GM19193 (cell line): ENCODE data around the gene CD44.
A peak's percentile ranks its signal among the peaks of the same experiment; 100 is the strongest.

ENCODE experiments used
- POLR2A ChIP-seq: IDR thresholded peaks from 4 replicates; pipeline ENCODE4 v1.6.1; 2011; ENCODE audit not compliant: insufficient read depth, insufficient read length; ENCODE audit errors: extremely low read depth

CD44 gene

GRCh38 chr11:35216962-35217678, 78.1 kb downstream of the CD44 start:
- no peak for TF ChIP-seq POLR2A

- TF ChIP-seq POLR2A = no peak
Measured at GRCh38 chr11:35218956-35219355, 80.0 kb downstream of the CD44 start.

GRCh38 chr11:35223371-35223796, 84.4 kb downstream of the CD44 start:
- no peak for TF ChIP-seq POLR2A

- no peak for TF ChIP-seq POLR2A
Measured at GRCh38 chr11:35223991-35224390, 85.0 kb downstream of the CD44 start.

- TF ChIP-seq POLR2A = no peak
Measured at GRCh38 chr11:35225946-35226520, 87.1 kb downstream of the CD44 start.

GRCh38 chr11:35227576-35228327, 88.8 kb downstream of the CD44 start:
- TF ChIP-seq POLR2A = no peak

GRCh38 chr11:35228328-35228725, 89.4 kb downstream of the CD44 start:
- no peak for TF ChIP-seq POLR2A

- TF ChIP-seq POLR2A = no peak
Measured at GRCh38 chr11:35230388-35230787, 91.4 kb downstream of the CD44 start.

GRCh38 chr11:35231076-35231860, 92.3 kb downstream of the CD44 start:
- no peak for TF ChIP-seq POLR2A

- peak; percentile 9 for TF ChIP-seq POLR2A
Measured at GRCh38 chr11:35232891-35233330, 93.9 kb downstream of the CD44 start.

GRCh38 chr11:35233518-35233917, 94.5 kb downstream of the CD44 start:
- no peak for TF ChIP-seq POLR2A

GRCh38 chr11:35234460-35235156, 95.6 kb downstream of the CD44 start:
- TF ChIP-seq POLR2A = no peak

GRCh38 chr11:35235157-35235468, 96.1 kb downstream of the CD44 start:
- TF ChIP-seq POLR2A = no peak

- no peak for TF ChIP-seq POLR2A
Measured at GRCh38 chr11:35235498-35235897, 96.5 kb downstream of the CD44 start.
